ENCODE results near the gene CCM2L.

DNA sequence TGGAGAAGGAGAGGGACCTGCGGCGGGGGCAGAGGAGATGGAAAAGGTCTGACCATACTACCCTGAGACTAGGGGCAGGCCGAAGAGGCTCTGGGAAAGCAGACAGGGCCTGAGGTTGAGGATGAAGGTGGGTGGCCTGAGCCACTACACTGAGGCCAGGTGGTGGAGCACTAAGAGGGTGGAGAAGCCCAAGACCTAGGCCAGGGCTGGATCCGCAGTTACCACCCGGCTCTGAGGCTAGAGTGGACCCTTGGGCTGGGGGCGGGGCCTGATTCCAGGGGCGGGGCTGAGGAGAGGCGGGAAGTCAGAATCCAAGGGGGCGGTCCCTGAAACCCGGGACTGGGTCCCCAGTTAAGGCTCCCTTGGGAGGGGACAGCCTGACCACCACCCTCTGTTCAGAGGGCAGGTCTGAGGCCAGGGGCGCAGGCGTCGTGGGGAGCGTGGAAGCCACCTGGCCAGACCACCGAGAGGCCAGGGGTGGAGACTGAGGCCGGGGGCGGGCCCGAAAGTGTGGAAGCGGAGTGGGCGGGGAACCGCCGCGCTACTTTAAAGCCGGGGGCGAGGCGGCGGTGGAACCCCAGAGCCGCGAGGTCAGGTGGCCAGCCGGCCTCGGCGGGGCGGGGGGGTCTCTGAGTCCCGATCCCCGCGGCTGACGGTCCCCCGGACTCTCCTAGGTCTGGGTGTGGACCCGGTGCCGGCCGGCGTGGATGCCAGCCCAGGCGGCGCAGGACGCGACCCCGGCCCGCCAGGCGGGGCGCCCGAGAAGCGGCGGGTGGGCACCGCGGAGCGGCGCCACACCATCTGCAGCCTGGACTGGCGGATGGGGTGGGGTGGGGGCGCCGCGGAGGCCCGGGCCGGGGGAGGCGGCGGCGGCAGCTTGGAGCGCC lies 8.3 kb downstream of the CCM2L start:
- TF ChIP-seq, protein P1, sequence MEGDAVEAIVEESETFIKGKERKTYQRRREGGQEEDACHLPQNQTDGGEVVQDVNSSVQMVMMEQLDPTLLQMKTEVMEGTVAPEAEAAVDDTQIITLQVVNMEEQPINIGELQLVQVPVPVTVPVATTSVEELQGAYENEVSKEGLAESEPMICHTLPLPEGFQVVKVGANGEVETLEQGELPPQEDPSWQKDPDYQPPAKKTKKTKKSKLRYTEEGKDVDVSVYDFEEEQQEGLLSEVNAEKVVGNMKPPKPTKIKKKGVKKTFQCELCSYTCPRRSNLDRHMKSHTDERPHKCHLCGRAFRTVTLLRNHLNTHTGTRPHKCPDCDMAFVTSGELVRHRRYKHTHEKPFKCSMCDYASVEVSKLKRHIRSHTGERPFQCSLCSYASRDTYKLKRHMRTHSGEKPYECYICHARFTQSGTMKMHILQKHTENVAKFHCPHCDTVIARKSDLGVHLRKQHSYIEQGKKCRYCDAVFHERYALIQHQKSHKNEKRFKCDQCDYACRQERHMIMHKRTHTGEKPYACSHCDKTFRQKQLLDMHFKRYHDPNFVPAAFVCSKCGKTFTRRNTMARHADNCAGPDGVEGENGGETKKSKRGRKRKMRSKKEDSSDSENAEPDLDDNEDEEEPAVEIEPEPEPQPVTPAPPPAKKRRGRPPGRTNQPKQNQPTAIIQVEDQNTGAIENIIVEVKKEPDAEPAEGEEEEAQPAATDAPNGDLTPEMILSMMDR (IDR thresholded peaks at IDR 0.05): 0 out of 3 replicates have a peak, but pooled peaks have one; percentile 4
- no peak for TF ChIP-seq SMC3 (IDR thresholded peaks at IDR 0.05)
- no peak for TF ChIP-seq RFX5 (IDR thresholded peaks at IDR 0.05)
- TF ChIP-seq, protein P2, sequence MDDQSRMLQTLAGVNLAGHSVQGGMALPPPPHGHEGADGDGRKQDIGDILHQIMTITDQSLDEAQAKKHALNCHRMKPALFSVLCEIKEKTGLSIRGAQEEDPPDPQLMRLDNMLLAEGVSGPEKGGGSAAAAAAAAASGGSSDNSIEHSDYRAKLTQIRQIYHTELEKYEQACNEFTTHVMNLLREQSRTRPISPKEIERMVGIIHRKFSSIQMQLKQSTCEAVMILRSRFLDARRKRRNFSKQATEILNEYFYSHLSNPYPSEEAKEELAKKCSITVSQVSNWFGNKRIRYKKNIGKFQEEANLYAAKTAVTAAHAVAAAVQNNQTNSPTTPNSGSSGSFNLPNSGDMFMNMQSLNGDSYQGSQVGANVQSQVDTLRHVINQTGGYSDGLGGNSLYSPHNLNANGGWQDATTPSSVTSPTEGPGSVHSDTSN (IDR thresholded peaks at IDR 0.05): no peak
- peak; percentile 21; the same call in 1 of the 2 replicates for TF ChIP-seq POLR2A (IDR thresholded peaks at IDR 0.05; ENCODE audit: low read length)
- TF ChIP-seq JUN (IDR thresholded peaks at IDR 0.05): no peak
